ENCODE results near the gene LMO2. TPM values are rescaled to one million over a fixed set of nuclear protein-coding genes. Genes with fewer than 3 reads are reported as not detected.

Gene LMO2
- total and polyA plus RNA-seq, 2 of the 13 experiments (the other 11 are each of a cell fraction or from before 2014, with no cell fraction given): not detected

DNA sequence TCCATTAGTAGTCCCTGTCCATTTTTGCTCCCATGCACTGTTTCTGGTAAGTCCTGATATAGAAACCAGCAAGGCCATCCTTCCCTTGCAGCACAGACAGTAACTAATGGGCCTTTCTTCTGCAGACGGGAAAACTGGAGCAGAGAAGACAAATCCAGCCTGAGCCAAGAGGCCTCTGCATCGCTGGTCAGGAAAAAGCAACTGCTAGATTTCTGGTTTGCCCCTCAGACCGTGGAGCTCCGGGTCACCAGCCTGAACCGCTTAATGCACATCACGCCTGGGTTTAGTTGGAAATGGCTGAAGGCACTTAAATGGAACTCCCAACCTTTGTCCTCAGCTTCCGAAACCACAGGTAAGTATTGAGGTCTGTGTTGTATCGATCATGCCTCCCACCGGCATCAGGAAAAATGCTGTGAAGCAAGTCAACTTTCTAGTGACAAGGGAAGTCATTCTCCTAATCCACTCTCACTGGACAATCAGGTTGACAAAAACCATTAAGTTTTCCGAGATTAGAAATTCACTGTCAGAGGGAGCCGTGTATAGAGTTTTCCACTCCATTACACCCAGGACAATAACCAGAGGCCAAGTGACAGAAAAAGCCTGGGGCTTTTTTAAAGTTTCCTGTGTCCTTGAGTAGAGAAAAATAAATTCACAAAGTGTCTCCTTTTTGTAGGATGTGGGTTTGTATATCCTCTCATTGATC lies 14.8 kb upstream of the LMO2 start:
- no TSS peak for BruUV-seq (replicated peaks)
- no peak overlapping the region for H3K4me2 ChIP-seq (ENCODE audit: low read depth, low read length)
- no peak for FAIRE-seq

GRCh38 chr11:33904102-33904501 lies 12.2 kb upstream of the LMO2 start:
- FAIRE-seq (no peak), ATAC-seq (no peak), DNase-seq (ENCODE audit: low spot score) (no peak)
- H3K27me3 ChIP-seq (ENCODE audit: control insufficient read depth in 1 of 2, insufficient read depth in 2 of 2, low read length in 2 of 2): peaks cover 8 to 49% of the 10 kb centered on the region in 2 experiments; a peak in 4 of 5 replicates
- no peak overlapping the region for H3K9ac ChIP-seq (ENCODE audit: insufficient read depth, low read depth, low read length)
- 21% methylated on average over 5 of the region's 5 CpGs for WGBS (ENCODE audit: low lambda C conversion rate)
- ChIA-PET POLR2A (no interaction called here), CTCF (ENCODE audit: low intra/inter-chr PET ratio, low total read pairs) (no interaction called here)
- no peaks in the 10 kb centered on the region for H3K79me2 ChIP-seq (ENCODE audit: insufficient read depth, low read length)
- no peak overlapping the region for H2AFZ ChIP-seq (ENCODE audit: low read length)
- no peak overlapping the region for H3K4me2 ChIP-seq (ENCODE audit: low read depth, low read length)
- no peaks in the 10 kb centered on the region for H3K4me1 ChIP-seq (ENCODE audit: insufficient read depth, low read length)
- H3K9me3 ChIP-seq (ENCODE audit: low read length): no peaks in the 10 kb centered on the region
- no peak overlapping the region for H3K27ac ChIP-seq (ENCODE audit: extremely low read length, insufficient read depth, low read length)
- intact Hi-C loops (cut with micrococcal nuclease; ENCODE audit: unreplicated experiment): no loop called here
- no peaks in the 10 kb centered on the region for H4K20me1 ChIP-seq (ENCODE audit: insufficient read depth, low read length)
- no TSS peak for BruUV-seq (replicated peaks)
- no peak overlapping the region for H3K4me3 ChIP-seq (replicated peaks in 1 of 3; ENCODE audit: insufficient read depth in 1 of 3, low read depth in 2 of 3, low read length in 3 of 3)
- in situ Hi-C loops (cut with HindIII; ENCODE audit: extremely low pct_ligation_motif_present, low pct_unique_long_range_greater_than_20kb): no loop called here
- no peaks in the 10 kb centered on the region for H3K36me3 ChIP-seq (replicated peaks in 1 of 2; ENCODE audit: control insufficient read depth in 1 of 2, insufficient read depth in 2 of 2, low read length in 2 of 2)
- TF ChIP-seq ZNF446 (CRISPR knock-in tag; IDR thresholded peaks at IDR 0.05) (no peak), SRSF4 (IDR thresholded peaks at IDR 0.05; ENCODE audit: low read depth, low read length, poor library complexity, severe bottlenecking) (no peak), ZNF564 (CRISPR knock-in tag; IDR thresholded peaks at IDR 0.05) (no peak), ZNF616 (CRISPR knock-in tag; IDR thresholded peaks at IDR 0.05; ENCODE audit: low read depth) (no peak), ZNF205 (CRISPR knock-in tag; IDR thresholded peaks at IDR 0.05) (no peak), SETDB1 (CRISPR knock-in tag; IDR thresholded peaks at IDR 0.05; ENCODE audit: borderline replicate concordance) (no peak), SMYD3 (CRISPR knock-in tag; IDR thresholded peaks at IDR 0.05) (no peak), ISX (CRISPR knock-in tag; conservative IDR thresholded peaks at IDR 0.05) (no peak), ZC3H13 (CRISPR knock-in tag; IDR thresholded peaks at IDR 0.05) (no peak), TBX2 (CRISPR knock-in tag; IDR thresholded peaks at IDR 0.05; ENCODE audit: borderline replicate concordance) (no peak), KLF11 (CRISPR knock-in tag; IDR thresholded peaks at IDR 0.05) (no peak), FOXC1 (CRISPR knock-in tag; IDR thresholded peaks at IDR 0.05; ENCODE audit: borderline replicate concordance) (no peak)
- TF ChIP-seq, protein P1, sequence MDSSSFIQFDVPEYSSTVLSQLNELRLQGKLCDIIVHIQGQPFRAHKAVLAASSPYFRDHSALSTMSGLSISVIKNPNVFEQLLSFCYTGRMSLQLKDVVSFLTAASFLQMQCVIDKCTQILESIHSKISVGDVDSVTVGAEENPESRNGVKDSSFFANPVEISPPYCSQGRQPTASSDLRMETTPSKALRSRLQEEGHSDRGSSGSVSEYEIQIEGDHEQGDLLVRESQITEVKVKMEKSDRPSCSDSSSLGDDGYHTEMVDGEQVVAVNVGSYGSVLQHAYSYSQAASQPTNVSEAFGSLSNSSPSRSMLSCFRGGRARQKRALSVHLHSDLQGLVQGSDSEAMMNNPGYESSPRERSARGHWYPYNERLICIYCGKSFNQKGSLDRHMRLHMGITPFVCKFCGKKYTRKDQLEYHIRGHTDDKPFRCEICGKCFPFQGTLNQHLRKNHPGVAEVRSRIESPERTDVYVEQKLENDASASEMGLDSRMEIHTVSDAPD (CRISPR knock-in tag; IDR thresholded peaks at IDR 0.05): no peak
- TF ChIP-seq, protein P2, sequence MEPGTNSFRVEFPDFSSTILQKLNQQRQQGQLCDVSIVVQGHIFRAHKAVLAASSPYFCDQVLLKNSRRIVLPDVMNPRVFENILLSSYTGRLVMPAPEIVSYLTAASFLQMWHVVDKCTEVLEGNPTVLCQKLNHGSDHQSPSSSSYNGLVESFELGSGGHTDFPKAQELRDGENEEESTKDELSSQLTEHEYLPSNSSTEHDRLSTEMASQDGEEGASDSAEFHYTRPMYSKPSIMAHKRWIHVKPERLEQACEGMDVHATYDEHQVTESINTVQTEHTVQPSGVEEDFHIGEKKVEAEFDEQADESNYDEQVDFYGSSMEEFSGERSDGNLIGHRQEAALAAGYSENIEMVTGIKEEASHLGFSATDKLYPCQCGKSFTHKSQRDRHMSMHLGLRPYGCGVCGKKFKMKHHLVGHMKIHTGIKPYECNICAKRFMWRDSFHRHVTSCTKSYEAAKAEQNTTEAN (CRISPR knock-in tag; conservative IDR thresholded peaks at IDR 0.05): no peak

More for the DNA sequence above, 14.8 kb upstream of the LMO2 start:
- intact Hi-C loops (cut with micrococcal nuclease; ENCODE audit: unreplicated experiment) (no loop called here), in situ Hi-C loops (cut with HindIII; ENCODE audit: extremely low pct_ligation_motif_present, low pct_unique_long_range_greater_than_20kb) (no loop called here)
- ATAC-seq: no peak
- Histone ChIP-seq H3K9me3 (ENCODE audit: low read length) (no peaks in the 10 kb centered on the region), H3K27ac (ENCODE audit: extremely low read length, insufficient read depth, low read length) (no peak overlapping the region), H3K4me3 (replicated peaks in 1 of 3; ENCODE audit: insufficient read depth in 1 of 3, low read depth in 2 of 3, low read length in 3 of 3) (no peak overlapping the region), H3K4me1 (ENCODE audit: insufficient read depth, low read length) (no peaks in the 10 kb centered on the region), H3K27me3 (ENCODE audit: control insufficient read depth in 1 of 2, insufficient read depth in 2 of 2, low read length in 2 of 2) (peaks cover 6 to 48% of the 10 kb centered on the region in 2 experiments; a peak in 4 of 5 replicates), H4K20me1 (ENCODE audit: insufficient read depth, low read length) (no peaks in the 10 kb centered on the region), H3K36me3 (replicated peaks in 1 of 2; ENCODE audit: control insufficient read depth in 1 of 2, insufficient read depth in 2 of 2, low read length in 2 of 2) (no peaks in the 10 kb centered on the region), H3K9ac (ENCODE audit: insufficient read depth, low read depth, low read length) (no peak overlapping the region), H2AFZ (ENCODE audit: low read length) (no peak overlapping the region), H3K79me2 (ENCODE audit: insufficient read depth, low read length) (no peaks in the 10 kb centered on the region)
- no peak for DNase-seq (ENCODE audit: low spot score)
- 16% methylated on average over 11 of the region's 11 CpGs for WGBS (ENCODE audit: low lambda C conversion rate)
- ChIA-PET POLR2A (no interaction called here), CTCF (ENCODE audit: low intra/inter-chr PET ratio, low total read pairs) (no interaction called here)
- TF ChIP-seq, protein P3, sequence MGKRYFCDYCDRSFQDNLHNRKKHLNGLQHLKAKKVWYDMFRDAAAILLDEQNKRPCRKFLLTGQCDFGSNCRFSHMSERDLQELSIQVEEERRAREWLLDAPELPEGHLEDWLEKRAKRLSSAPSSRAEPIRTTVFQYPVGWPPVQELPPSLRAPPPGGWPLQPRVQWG (CRISPR knock-in tag; IDR thresholded peaks at IDR 0.05; ENCODE audit: borderline replicate concordance, low read depth): no peak
- no peak for TF ChIP-seq ZBTB8A (CRISPR knock-in tag; IDR thresholded peaks at IDR 0.05; ENCODE audit: borderline replicate concordance, low read depth)
- TF ChIP-seq EZH2 (conservative IDR thresholded peaks at IDR 0.05; ENCODE audit: low read depth, low read length): 0 out of 2 replicates have a peak, but pooled peaks have one; percentile 32
- no peak for TF ChIP-seq SMAD1 (CRISPR knock-in tag; IDR thresholded peaks at IDR 0.05; ENCODE audit: borderline replicate concordance, low read depth)
